Measurements from ENCODE around the gene KCNC4.

The KCNC4 gene

DNA sequence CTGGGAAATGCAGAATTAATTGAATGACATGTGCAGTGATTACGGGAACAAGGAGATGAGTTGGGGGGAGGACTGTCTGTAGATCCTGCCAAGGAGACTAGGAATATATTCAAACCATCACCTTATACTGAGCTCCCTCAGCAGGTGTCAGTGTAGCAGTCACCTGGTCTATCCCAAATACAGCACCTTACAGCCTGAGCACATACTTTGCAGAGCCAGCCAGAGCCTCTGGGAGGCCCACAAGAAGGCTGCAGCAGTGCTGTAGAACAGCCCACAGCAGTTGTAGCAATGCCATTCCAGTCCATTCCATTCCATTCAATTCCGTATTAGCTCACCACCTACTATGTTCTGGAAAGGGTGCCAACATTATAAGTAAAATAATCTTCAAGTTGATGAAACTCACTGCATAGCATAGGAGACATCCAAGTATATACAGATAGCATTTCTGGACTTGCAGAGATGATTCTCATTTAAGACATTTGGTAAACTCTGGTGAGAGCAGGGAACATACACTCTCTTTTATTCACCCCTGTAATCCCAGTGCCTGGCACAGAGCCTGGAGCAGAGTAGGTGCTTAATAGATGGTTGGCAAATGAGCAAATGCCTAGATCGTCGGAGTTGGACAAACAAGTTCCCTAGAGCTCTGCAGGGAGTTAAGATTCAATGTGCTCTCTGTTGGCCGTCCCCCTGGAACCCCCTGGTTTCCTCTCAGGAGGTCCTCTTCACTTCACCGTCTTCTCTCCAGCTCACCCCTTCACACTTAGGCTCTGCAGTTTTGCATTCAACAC, 44.7 kb downstream of the KCNC4 start:
- no peak for DNase-seq

DNA sequence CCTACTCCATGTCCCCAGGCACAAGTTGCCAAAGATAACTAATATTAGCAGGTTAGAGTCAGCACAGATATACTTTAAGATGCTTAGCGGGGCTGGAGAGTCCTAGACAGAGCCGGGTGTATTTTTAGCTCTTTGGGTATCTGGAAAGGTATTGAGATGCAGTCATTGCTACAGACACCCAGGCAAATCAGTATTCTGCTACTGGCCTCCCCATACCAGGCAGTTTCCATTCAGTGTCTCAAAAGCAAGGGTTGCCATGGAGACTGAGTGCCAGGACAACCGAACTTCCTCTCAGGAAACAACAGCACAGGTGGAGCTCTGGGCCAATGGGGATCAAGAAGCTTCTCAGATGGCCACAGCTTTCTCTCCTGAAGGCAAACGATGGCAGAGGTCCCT, 45.3 kb downstream of the KCNC4 start:
- peak in 3 of 14 donors; percentile 21 to 63 (median 23) for DNase-seq

DNA sequence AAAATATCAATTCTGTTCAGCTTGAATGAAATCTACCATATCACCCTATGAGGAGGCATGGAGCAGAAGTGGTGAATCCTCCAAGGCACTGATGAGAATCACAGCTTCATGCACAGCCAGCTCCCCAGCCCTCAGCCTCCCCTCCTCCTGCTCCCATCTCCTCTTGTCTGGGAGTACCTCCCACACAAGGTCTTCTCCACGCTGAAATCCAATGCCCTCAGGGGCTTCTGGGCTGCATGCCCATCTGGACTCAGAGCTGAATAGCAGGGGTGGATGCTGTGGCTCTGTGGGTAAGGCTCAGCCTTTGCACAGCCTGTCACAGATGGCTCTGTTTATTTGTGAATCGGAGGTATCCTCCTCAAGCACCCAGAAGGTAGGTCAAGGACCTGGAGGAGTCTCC, 48.6 kb downstream of the KCNC4 start:
- DNase-seq: no peak

DNA sequence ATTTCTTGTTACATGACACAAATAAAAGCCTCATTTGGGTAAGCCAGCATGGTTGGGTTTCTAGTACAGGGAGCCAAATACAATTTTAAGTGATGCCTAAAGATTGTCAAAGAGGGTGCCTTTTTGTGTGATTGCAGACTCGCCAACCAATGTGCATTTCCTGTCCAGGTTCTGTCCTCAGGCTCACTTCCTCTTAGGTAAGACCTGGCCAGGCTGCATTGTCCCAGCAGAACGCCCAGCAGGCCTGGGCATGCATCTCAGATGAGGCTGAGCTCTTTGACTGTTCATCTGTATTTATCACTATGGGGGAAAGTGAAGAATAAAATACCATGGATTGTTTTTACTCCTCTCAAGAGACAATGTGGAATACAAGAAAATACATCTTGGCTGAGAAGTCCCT, 49.7 kb downstream of the KCNC4 start:
- no peak for DNase-seq

Data from C1 segment of cervical spinal cord (tissue), 14 donors.